Gastroesophageal sphincter (tissue), 4 donors: ENCODE measurements around the gene PSME4. TPM values are rescaled to one million over a fixed set of nuclear protein-coding genes. Genes with fewer than 3 reads are reported as not detected.
"Not testable (repeated sequence)": the region's sequence is repeated elsewhere in the genome, so short reads cannot be mapped to it uniquely, and the experiment has no call there.

Experiments
- ATAC-seq: fragments of 150-250 bp; one replicate; pipeline ENCODE4 v1.9.1; 2016; ENCODE audit warnings: mild to moderate bottlenecking, moderate library complexity
- H3K27ac ChIP-seq, 4 donors: fragments of 200-600 bp; sonication (generic) in 3 of 4; 1 replicate in 3 of 4; 2 replicates in 1 of 4; pipeline ENCODE4 v1.5.1; 2016 to 2019
- H3K27me3 ChIP-seq: fragments of 200-600 bp; sonication (generic); one replicate; pipeline ENCODE4 v1.5.1; 2019
- H3K36me3 ChIP-seq, 2 donors: fragments of 200-600 bp; sonication (generic); one replicate each; pipeline ENCODE4 v1.5.1; 2019; ENCODE audit warnings: control low read depth in 1 of 2
- H3K4me1 ChIP-seq, 3 donors: fragments of 200-600 bp; sonication (generic); 1 replicate in 2 of 3; 2 replicates in 1 of 3; pipeline ENCODE4 v1.5.1; 2016 to 2019; ENCODE audit warnings: control low read depth in 2 of 3
- H3K4me3 ChIP-seq, 2 donors: fragments of 200-600 bp; sonication (generic); one replicate each; pipeline ENCODE4 v1.5.1; 2019; ENCODE audit warnings: mild to moderate bottlenecking in 1 of 2, moderate library complexity in 1 of 2
- H3K9me3 ChIP-seq, 3 donors: fragments of 200-600 bp; sonication (generic); one replicate each; pipeline ENCODE4 v1.5.1; 2017 to 2019; ENCODE audit warnings: control low read depth in 2 of 3
- CTCF ChIP-seq, 4 experiments: fragments of 200-600 bp in 2 of 4; fragments of 450-650 bp in 2 of 4; sonication (generic) in 1 of 4; IDR thresholded peaks; one replicate each; pipeline ENCODE4 v1.5.1; 2017 to 2019; ENCODE audit warnings: antibody characterized with exemption in 4 of 4, mild to moderate bottlenecking in 2 of 4, moderate library complexity in 2 of 4
- EP300 ChIP-seq: sonication (generic); formaldehyde crosslinking; IDR thresholded peaks from one replicate; pipeline ENCODE4 v1.6.1; 2017; ENCODE audit warnings: antibody characterized with exemption, mild to moderate bottlenecking
- POLR2A ChIP-seq, 2 donors: fragments of 450-650 bp; IDR thresholded peaks; one replicate each; pipeline ENCODE4 v1.6.1; 2017; ENCODE audit warnings: antibody characterized with exemption in 2 of 2, mild to moderate bottlenecking in 2 of 2, moderate library complexity in 1 of 2
- POLR2AphosphoS5 ChIP-seq: sonication (generic); formaldehyde crosslinking; IDR thresholded peaks from one replicate; pipeline ENCODE4 v1.6.1; 2017; ENCODE audit warnings: antibody characterized with exemption
- WGBS, 2 donors: methylation state at CpG; one replicate each; pipeline ENCODE4 v1.1.5; 2018; ENCODE audit warnings: low coverage in 1 of 2; 5-methylcytosine and 5-hydroxymethylcytosine counted together
- total RNA-seq, 4 donors: library from RNA; depleted of rRNA; stranded (reverse); fragments of >200 nt; gene quantifications; one replicate each; pipeline ENCODE4 v1.1.0, GENCODE V29; 2016

PSME4 gene
- total RNA-seq, 4 donors from 2014 or later: 44.8 to 58.2 (median 49.4) TPM

- Histone ChIP-seq H3K9me3 (no peaks in the 10 kb centered on the region), H3K27me3 (no peaks in the 10 kb centered on the region), H3K4me1 (peaks cover 0 to 52% (median 4%) of the 10 kb centered on the region in 3 donors), H3K36me3 (peaks cover 0 to 14% of the 10 kb centered on the region in 2 donors), H3K27ac (peak overlapping the region; percentile 94 to 98 (median 96)), H3K4me3 (peak overlapping the region; percentile 62 to 83)
- WGBS, 2 donors: 0% methylated on average over 7 to 15 of the region's 46 CpGs
- TF ChIP-seq POLR2A (IDR thresholded peaks at IDR 0.05): peak in 1 of 2 donors; percentile 9
- no peak for TF ChIP-seq EP300
- ATAC-seq: peak; percentile 39
Observed at GRCh38 chr2:53969968-53970723, 647 bp downstream of the PSME4 start.

- H3K36me3 ChIP-seq: peaks cover 0 to 6% of the 10 kb centered on the region in 2 donors
- no peak for TF ChIP-seq EP300
- TF ChIP-seq POLR2AphosphoS5: peak; percentile 6
- TF ChIP-seq POLR2A (IDR thresholded peaks at IDR 0.05): no peak
- H3K27ac ChIP-seq: peak overlapping the region; percentile 94 to 98 (median 96)
- peaks cover 0 to 58% (median 8%) of the 10 kb centered on the region in 3 donors for H3K4me1 ChIP-seq
- H3K4me3 ChIP-seq: peak overlapping the region; percentile 62 to 83
- ATAC-seq: no peak
- no peaks in the 10 kb centered on the region for H3K9me3 ChIP-seq
- no peaks in the 10 kb centered on the region for H3K27me3 ChIP-seq
- 0 to 4% methylated on average over 6 of the region's 6 CpGs for WGBS, 2 donors
Observed at GRCh38 chr2:53969285-53969967, 1.4 kb downstream of the PSME4 start.

- H3K36me3 ChIP-seq: no peaks in the 10 kb centered on the region
- H3K9me3 ChIP-seq: no peaks in the 10 kb centered on the region
- no peak overlapping the region for H3K27ac ChIP-seq
- TF ChIP-seq CTCF (IDR thresholded peaks at IDR 0.05): no peak
- no peak for TF ChIP-seq EP300
- no peak for TF ChIP-seq POLR2A (IDR thresholded peaks at IDR 0.05)
- no peak for TF ChIP-seq POLR2AphosphoS5
- H3K27me3 ChIP-seq: no peaks in the 10 kb centered on the region
- ATAC-seq: no peak
- H3K4me1 ChIP-seq: peaks cover 5 to 79% (median 11%) of the 10 kb centered on the region in 3 donors
- no peak overlapping the region for H3K4me3 ChIP-seq
- WGBS, 2 donors: 88 to 97% methylated on average over 6 to 11 of the region's 11 CpGs
Observed at GRCh38 chr2:53964987-53965687, 5.7 kb downstream of the PSME4 start.

- Histone ChIP-seq H3K9me3 (no peaks in the 10 kb centered on the region), H3K4me3 (no peak overlapping the region), H3K36me3 (no peaks in the 10 kb centered on the region), H3K4me1 (peaks cover 5 to 82% (median 11%) of the 10 kb centered on the region in 3 donors), H3K27me3 (no peaks in the 10 kb centered on the region), H3K27ac (no peak overlapping the region)
- TF ChIP-seq POLR2AphosphoS5 (no peak), CTCF (IDR thresholded peaks at IDR 0.05) (no peak), EP300 (no peak), POLR2A (IDR thresholded peaks at IDR 0.05) (no peak)
- WGBS, 2 donors: 50 to 66% methylated on average over 2 of the region's 2 CpGs
- no peak for ATAC-seq
Observed at GRCh38 chr2:53964257-53964952, 6.4 kb downstream of the PSME4 start.

DNA sequence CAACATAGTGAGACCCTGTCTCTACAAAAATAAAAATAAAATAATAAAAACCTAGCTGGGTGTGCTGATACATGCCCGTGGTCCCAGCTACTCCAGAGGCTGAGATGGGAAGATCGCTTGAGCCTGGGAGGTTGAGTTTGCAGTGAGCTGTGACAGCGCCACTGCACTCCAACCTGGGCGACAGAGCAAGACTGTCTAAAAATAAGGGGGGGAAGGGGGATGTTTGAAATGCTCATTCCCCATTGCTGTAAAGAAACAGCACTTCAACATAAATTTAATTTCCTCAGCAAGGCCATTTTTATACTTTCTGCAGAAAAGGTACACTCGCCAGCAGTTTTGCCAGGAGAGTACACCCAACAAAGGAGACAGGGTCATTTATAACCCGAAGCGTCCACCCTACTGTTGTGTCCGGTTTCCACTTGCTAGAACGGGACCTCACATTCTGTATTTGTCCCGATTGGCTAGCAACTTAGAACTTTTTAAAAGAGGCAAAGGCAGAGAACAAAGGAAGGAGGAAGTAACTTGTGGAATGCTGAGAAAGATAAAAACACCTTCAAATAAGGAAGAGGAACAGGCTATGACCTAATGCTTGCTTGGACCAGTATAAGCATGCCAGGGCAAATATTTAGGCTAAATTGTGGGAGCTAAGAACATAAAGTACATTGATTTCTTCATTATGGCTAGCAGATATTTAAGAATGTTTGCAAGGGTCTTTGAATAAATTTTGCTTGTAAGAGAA lies 9.1 kb downstream of the PSME4 start:
- not testable (repeated sequence) for H3K4me3 ChIP-seq, ATAC-seq, H3K36me3 ChIP-seq, H3K27me3 ChIP-seq, H3K9me3 ChIP-seq
- Histone ChIP-seq H3K27ac (peak overlapping the region in 3 of 4 donors; percentile 51 to 73 (median 52)), H3K4me1 (peaks cover 5 to 72% (median 7%) of the 10 kb centered on the region in 3 donors)
- 52 to 57% methylated on average over 8 to 9 of the region's 10 CpGs for WGBS, 2 donors
